ENCODE measurements around the gene LIMK1. TPM values are rescaled to one million over a fixed set of nuclear protein-coding genes. Genes with fewer than 3 reads are reported as not detected.

Gene LIMK1
- total and polyA plus RNA-seq, 2 of the 13 experiments (the other 11 are each of a cell fraction or from before 2014, with no cell fraction given) = 8.9 to 18.8 TPM

DNA sequence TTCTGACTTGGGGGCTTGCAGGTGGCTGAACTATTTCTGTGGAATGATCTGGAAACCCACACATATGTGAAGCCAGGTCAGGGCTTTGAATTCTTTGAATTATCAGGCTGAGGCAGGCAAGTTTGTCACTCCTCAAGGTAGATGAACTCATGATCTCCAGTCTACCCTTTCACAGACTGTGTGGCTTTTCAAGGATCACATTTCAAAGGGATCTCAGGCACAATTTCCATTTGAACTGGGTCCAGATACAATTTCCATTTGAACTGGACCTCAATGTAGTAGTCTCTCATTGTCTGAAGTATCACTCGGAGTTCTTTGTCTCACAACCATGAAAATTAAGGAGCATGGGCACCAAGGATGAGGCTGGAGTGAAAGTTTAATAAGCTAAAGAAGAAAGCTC, 64.9 kb downstream of the LIMK1 start (continued):
- TF ChIP-seq, protein P1, sequence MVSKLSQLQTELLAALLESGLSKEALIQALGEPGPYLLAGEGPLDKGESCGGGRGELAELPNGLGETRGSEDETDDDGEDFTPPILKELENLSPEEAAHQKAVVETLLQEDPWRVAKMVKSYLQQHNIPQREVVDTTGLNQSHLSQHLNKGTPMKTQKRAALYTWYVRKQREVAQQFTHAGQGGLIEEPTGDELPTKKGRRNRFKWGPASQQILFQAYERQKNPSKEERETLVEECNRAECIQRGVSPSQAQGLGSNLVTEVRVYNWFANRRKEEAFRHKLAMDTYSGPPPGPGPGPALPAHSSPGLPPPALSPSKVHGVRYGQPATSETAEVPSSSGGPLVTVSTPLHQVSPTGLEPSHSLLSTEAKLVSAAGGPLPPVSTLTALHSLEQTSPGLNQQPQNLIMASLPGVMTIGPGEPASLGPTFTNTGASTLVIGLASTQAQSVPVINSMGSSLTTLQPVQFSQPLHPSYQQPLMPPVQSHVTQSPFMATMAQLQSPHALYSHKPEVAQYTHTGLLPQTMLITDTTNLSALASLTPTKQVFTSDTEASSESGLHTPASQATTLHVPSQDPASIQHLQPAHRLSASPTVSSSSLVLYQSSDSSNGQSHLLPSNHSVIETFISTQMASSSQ (IDR thresholded peaks at IDR 0.05; ENCODE audit: low read depth) = no peak
- TF ChIP-seq, protein P1 (CRISPR knock-in tag; IDR thresholded peaks at IDR 0.05; ENCODE audit: borderline replicate concordance) = no peak

DNA sequence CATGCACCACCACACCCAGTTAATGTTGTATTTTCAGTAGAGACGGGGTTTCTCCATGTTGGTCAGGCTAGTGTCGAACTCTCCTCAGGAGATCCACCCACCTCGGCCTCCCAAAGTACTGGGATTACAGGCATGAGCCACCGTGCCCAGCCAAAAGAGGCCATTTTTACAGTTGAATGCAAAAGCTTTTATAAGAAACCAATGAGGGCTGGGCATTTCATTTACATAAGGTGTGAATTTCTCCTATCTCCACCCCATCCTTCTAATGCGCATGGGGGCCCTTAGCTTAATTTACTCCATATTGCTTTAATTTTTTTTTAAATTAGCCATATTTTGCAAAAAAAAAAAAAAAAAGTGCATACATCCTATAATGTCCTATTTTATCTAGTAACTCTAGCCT, 65.5 kb downstream of the LIMK1 start:
- Histone ChIP-seq H3K79me2 (ENCODE audit: insufficient read depth, low read length) (no peaks in the 10 kb centered on the region), H2AFZ (ENCODE audit: low read length) (no peak overlapping the region), H3K36me3 (replicated peaks in 1 of 2; ENCODE audit: control insufficient read depth in 1 of 2, insufficient read depth in 2 of 2, low read length in 2 of 2) (no peaks in the 10 kb centered on the region), H3K9me3 (ENCODE audit: low read length) (no peaks in the 10 kb centered on the region), H3K4me3 (replicated peaks in 1 of 3; ENCODE audit: insufficient read depth in 1 of 3, low read depth in 2 of 3, low read length in 3 of 3) (no peak overlapping the region), H3K27ac (ENCODE audit: extremely low read length, insufficient read depth, low read length) (no peak overlapping the region), H3K4me1 (ENCODE audit: insufficient read depth, low read length) (peaks cover 26% of the 10 kb centered on the region), H3K9ac (ENCODE audit: insufficient read depth, low read depth, low read length) (no peak overlapping the region), H3K27me3 (ENCODE audit: control insufficient read depth in 1 of 2, insufficient read depth in 2 of 2, low read length in 2 of 2) (no peaks in the 10 kb centered on the region), H4K20me1 (ENCODE audit: insufficient read depth, low read length) (no peaks in the 10 kb centered on the region), H3K4me2 (ENCODE audit: low read depth, low read length) (no peak overlapping the region)
- ATAC-seq = no peak
- BruUV-seq (replicated peaks) = no TSS peak
- FAIRE-seq = no peak
- no peak for DNase-seq (ENCODE audit: low spot score)
- in situ Hi-C loops (cut with HindIII; ENCODE audit: extremely low pct_ligation_motif_present, low pct_unique_long_range_greater_than_20kb) = no loop called here
- 93% methylated on average over 5 of the region's 5 CpGs for WGBS (ENCODE audit: low lambda C conversion rate)
- intact Hi-C loops (cut with micrococcal nuclease; ENCODE audit: unreplicated experiment) = no loop called here
- CTCF ChIA-PET (ENCODE audit: low intra/inter-chr PET ratio, low total read pairs) = no interaction called here
- POLR2A ChIA-PET = interaction anchor here (0.7 kb wide), 1 partner anchor 28 kb away, joined by 3 read pairs; no protein-coding TSS in a partner anchor
- TF ChIP-seq, protein P2, sequence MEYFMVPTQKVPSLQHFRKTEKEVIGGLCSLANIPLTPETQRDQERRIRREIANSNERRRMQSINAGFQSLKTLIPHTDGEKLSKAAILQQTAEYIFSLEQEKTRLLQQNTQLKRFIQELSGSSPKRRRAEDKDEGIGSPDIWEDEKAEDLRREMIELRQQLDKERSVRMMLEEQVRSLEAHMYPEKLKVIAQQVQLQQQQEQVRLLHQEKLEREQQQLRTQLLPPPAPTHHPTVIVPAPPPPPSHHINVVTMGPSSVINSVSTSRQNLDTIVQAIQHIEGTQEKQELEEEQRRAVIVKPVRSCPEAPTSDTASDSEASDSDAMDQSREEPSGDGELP (IDR thresholded peaks at IDR 0.05; ENCODE audit: borderline replicate concordance, low read depth) = no peak
- TF ChIP-seq, protein P3, sequence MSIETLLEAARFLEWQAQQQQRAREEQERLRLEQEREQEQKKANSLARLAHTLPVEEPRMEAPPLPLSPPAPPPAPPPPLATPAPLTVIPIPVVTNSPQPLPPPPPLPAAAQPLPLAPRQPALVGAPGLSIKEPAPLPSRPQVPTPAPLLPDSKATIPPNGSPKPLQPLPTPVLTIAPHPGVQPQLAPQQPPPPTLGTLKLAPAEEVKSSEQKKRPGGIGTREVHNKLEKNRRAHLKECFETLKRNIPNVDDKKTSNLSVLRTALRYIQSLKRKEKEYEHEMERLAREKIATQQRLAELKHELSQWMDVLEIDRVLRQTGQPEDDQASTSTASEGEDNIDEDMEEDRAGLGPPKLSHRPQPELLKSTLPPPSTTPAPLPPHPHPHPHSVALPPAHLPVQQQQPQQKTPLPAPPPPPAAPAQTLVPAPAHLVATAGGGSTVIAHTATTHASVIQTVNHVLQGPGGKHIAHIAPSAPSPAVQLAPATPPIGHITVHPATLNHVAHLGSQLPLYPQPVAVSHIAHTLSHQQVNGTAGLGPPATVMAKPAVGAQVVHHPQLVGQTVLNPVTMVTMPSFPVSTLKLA (IDR thresholded peaks at IDR 0.05) = no peak
- TF ChIP-seq, protein P4, sequence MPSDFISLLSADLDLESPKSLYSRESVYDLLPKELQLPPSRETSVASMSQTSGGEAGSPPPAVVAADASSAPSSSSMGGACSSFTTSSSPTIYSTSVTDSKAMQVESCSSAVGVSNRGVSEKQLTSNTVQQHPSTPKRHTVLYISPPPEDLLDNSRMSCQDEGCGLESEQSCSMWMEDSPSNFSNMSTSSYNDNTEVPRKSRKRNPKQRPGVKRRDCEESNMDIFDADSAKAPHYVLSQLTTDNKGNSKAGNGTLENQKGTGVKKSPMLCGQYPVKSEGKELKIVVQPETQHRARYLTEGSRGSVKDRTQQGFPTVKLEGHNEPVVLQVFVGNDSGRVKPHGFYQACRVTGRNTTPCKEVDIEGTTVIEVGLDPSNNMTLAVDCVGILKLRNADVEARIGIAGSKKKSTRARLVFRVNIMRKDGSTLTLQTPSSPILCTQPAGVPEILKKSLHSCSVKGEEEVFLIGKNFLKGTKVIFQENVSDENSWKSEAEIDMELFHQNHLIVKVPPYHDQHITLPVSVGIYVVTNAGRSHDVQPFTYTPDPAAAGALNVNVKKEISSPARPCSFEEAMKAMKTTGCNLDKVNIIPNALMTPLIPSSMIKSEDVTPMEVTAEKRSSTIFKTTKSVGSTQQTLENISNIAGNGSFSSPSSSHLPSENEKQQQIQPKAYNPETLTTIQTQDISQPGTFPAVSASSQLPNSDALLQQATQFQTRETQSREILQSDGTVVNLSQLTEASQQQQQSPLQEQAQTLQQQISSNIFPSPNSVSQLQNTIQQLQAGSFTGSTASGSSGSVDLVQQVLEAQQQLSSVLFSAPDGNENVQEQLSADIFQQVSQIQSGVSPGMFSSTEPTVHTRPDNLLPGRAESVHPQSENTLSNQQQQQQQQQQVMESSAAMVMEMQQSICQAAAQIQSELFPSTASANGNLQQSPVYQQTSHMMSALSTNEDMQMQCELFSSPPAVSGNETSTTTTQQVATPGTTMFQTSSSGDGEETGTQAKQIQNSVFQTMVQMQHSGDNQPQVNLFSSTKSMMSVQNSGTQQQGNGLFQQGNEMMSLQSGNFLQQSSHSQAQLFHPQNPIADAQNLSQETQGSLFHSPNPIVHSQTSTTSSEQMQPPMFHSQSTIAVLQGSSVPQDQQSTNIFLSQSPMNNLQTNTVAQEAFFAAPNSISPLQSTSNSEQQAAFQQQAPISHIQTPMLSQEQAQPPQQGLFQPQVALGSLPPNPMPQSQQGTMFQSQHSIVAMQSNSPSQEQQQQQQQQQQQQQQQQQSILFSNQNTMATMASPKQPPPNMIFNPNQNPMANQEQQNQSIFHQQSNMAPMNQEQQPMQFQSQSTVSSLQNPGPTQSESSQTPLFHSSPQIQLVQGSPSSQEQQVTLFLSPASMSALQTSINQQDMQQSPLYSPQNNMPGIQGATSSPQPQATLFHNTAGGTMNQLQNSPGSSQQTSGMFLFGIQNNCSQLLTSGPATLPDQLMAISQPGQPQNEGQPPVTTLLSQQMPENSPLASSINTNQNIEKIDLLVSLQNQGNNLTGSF (CRISPR knock-in tag; IDR thresholded peaks at IDR 0.05) = no peak
- TF ChIP-seq PHF20 (CRISPR knock-in tag; IDR thresholded peaks at IDR 0.05) (no peak), NFKBIZ (CRISPR knock-in tag; IDR thresholded peaks at IDR 0.05) (no peak), ZBTB7B (CRISPR knock-in tag; IDR thresholded peaks at IDR 0.05) (no peak), CC2D1A (CRISPR knock-in tag; IDR thresholded peaks at IDR 0.05) (no peak), ZKSCAN8 (CRISPR knock-in tag; IDR thresholded peaks at IDR 0.05; ENCODE audit: borderline replicate concordance) (no peak), ZSCAN12 (CRISPR knock-in tag; IDR thresholded peaks at IDR 0.05) (no peak)

Data from HepG2 (cell line).